ENCODE measurements around the gene TEX48. TPM values are rescaled to one million over a fixed set of nuclear protein-coding genes. Genes with fewer than 3 reads are reported as not detected.

Gene TEX48
- total and polyA plus RNA-seq, 10 of the 15 experiments (the other 5 are each of a cell fraction or from before 2014, with no cell fraction given), result not detected

- H3K9ac ChIP-seq (ENCODE audit: control insufficient read depth, insufficient read depth, low read length), result no peak overlapping the region
- ChIA-PET SMC1A (ENCODE audit: uncharacterized antibody, unreplicated experiment) (interaction anchor here (1.0 kb wide), 1 partner anchor 20 kb away, joined by 3 read pairs; no protein-coding TSS in a partner anchor), POLR2A (no interaction called here), RAD21 (ENCODE audit: unreplicated experiment) (no interaction called here), CTCF (no interaction called here)
- no peak overlapping the region for H2AFZ ChIP-seq (ENCODE audit: control insufficient read depth, low read depth, low read length)
- in situ Hi-C loops (cut with MboI), result no loop called here
- H3K4me2 ChIP-seq (ENCODE audit: control insufficient read depth, insufficient read depth), result no peak overlapping the region
- no peak for DNase-seq (ENCODE audit: low read depth, low spot score)
- H3K27ac ChIP-seq (ENCODE audit: control insufficient read depth, insufficient read depth), result no peak overlapping the region
- no peaks in the 10 kb centered on the region for H3K36me3 ChIP-seq (ENCODE audit: control insufficient read depth in 2 of 2, insufficient read depth in 2 of 2, low read length in 1 of 2)
- no peaks in the 10 kb centered on the region for H3K79me2 ChIP-seq (ENCODE audit: control insufficient read depth, insufficient read depth, low read length)
- FAIRE-seq, result no peak
- no peak overlapping the region for H3K4me3 ChIP-seq
- no peaks in the 10 kb centered on the region; the same call in 2 of the 3 replicates for H3K9me3 ChIP-seq (replicated peaks; ENCODE audit: control insufficient read depth, insufficient read depth, low read length)
- ATAC-seq, result no peak
- no peaks in the 10 kb centered on the region for H4K20me1 ChIP-seq (ENCODE audit: control insufficient read depth, insufficient read depth)
- no TSS peak for BruUV-seq (replicated peaks)
- H3K4me1 ChIP-seq (ENCODE audit: control insufficient read depth, insufficient read depth, low read length), result no peaks in the 10 kb centered on the region
- 28% methylated on average over 3 of the region's 3 CpGs for WGBS (ENCODE audit: insufficient coverage, insufficient replicate concordance, low lambda C conversion rate, missing lambda C conversion rate)
- peaks cover 2 to 4% of the 10 kb centered on the region in 2 experiments; a peak in 1 of 4 replicates for H3K27me3 ChIP-seq (replicated peaks in 1 of 2; ENCODE audit: control insufficient read depth in 2 of 2, insufficient read depth in 2 of 2, low read length in 1 of 2)
- intact Hi-C loops (cut with micrococcal nuclease; ENCODE audit: unreplicated experiment), result no loop called here
- TF ChIP-seq TBL1XR1 (IDR thresholded peaks at IDR 0.05; ENCODE audit: low read depth, low read length) (no peak), ZNF24 (IDR thresholded peaks at IDR 0.05) (no peak)
Observed at GRCh38 chr9:114725930-114726329, 43.9 kb upstream of the TEX48 start.

- Histone ChIP-seq H3K4me2 (ENCODE audit: control insufficient read depth, insufficient read depth) (no peak overlapping the region), H2AFZ (ENCODE audit: control insufficient read depth, low read depth, low read length) (no peak overlapping the region), H3K27ac (ENCODE audit: control insufficient read depth, insufficient read depth) (no peak overlapping the region), H3K4me1 (ENCODE audit: control insufficient read depth, insufficient read depth, low read length) (no peaks in the 10 kb centered on the region), H4K20me1 (ENCODE audit: control insufficient read depth, insufficient read depth) (no peaks in the 10 kb centered on the region), H3K4me3 (no peak overlapping the region), H3K27me3 (replicated peaks in 1 of 2; ENCODE audit: control insufficient read depth in 2 of 2, insufficient read depth in 2 of 2, low read length in 1 of 2) (peaks cover 2 to 4% of the 10 kb centered on the region in 2 experiments; a peak in 1 of 4 replicates), H3K36me3 (ENCODE audit: control insufficient read depth in 2 of 2, insufficient read depth in 2 of 2, low read length in 1 of 2) (no peaks in the 10 kb centered on the region), H3K79me2 (ENCODE audit: control insufficient read depth, insufficient read depth, low read length) (no peaks in the 10 kb centered on the region), H3K9me3 (replicated peaks; ENCODE audit: control insufficient read depth, insufficient read depth, low read length) (no peaks in the 10 kb centered on the region; the same call in 2 of the 3 replicates), H3K9ac (ENCODE audit: control insufficient read depth, insufficient read depth, low read length) (no peak overlapping the region)
- SMC1A ChIA-PET (ENCODE audit: uncharacterized antibody, unreplicated experiment), result interaction anchor here (0.8 to 1.4 kb wide), 4 partner anchors 11 to 265 kb away, joined by 3 to 5 read pairs (median 3); no protein-coding TSS in a partner anchor
- intact Hi-C loops (cut with micrococcal nuclease; ENCODE audit: unreplicated experiment), result no loop called here
- DNase-seq (ENCODE audit: low read depth, low spot score) (no peak), FAIRE-seq (no peak), ATAC-seq (no peak)
- RAD21 ChIA-PET (ENCODE audit: unreplicated experiment), result no interaction called here
- in situ Hi-C loops (cut with MboI), result no loop called here
- 37% methylated on average over 3 of the region's 3 CpGs for WGBS (ENCODE audit: insufficient coverage, insufficient replicate concordance, low lambda C conversion rate, missing lambda C conversion rate)
- CTCF ChIA-PET, result interaction anchor here (0.8 to 1.8 kb wide), 3 partner anchors 13 to 290 kb away, joined by 3 to 6 read pairs (median 5); no protein-coding TSS in a partner anchor
- no peak for TF ChIP-seq LARP7 (IDR thresholded peaks at IDR 0.05)
- BruUV-seq (replicated peaks), result no TSS peak
- POLR2A ChIA-PET, result no interaction called here
Observed at GRCh38 chr9:114724744-114725143, 42.8 kb upstream of the TEX48 start.
